GM10266 (cell line): ENCODE results near the gene MRPL50.

Experiments
- DNase-seq: peaks from one replicate; pipeline ENCODE4 v3.0.0; 2012; ENCODE audit errors: extremely low spot score
- TF ChIP-seq, protein P1 (sequence below): IDR thresholded peaks from 2 replicates; pipeline ENCODE4 v1.5.1; 2012; ENCODE audit warnings: mild to moderate bottlenecking, low read depth; ENCODE audit not compliant: control insufficient read depth, insufficient read depth; ENCODE audit errors: missing control alignments

MRPL50 gene

DNA sequence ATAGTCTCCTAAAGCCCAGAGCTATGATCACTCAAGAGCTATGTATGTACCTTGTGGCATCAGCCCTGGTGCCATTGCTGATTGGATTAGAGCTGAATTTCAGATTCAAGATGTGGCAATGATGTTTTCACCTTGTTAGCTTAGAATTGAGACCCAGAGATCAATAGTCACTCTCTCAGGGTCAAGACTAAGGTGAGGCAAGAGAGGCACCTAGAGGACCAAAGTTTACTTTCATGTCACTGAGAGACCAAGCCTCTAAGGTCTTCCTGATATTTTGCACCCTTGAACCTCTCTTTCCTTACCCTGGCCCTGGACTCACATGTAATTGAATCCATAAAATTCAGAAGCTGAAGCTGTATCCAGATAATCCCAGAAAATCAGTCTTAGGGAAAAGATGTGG is 56.5 kb downstream of the MRPL50 start:
- DNase-seq, result no peak
- TF ChIP-seq, protein P1, sequence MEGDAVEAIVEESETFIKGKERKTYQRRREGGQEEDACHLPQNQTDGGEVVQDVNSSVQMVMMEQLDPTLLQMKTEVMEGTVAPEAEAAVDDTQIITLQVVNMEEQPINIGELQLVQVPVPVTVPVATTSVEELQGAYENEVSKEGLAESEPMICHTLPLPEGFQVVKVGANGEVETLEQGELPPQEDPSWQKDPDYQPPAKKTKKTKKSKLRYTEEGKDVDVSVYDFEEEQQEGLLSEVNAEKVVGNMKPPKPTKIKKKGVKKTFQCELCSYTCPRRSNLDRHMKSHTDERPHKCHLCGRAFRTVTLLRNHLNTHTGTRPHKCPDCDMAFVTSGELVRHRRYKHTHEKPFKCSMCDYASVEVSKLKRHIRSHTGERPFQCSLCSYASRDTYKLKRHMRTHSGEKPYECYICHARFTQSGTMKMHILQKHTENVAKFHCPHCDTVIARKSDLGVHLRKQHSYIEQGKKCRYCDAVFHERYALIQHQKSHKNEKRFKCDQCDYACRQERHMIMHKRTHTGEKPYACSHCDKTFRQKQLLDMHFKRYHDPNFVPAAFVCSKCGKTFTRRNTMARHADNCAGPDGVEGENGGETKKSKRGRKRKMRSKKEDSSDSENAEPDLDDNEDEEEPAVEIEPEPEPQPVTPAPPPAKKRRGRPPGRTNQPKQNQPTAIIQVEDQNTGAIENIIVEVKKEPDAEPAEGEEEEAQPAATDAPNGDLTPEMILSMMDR, result no peak
